ENCODE measurements around the gene JAKMIP1.

GRCh38 chr4:6239486-6239885 lies 39.1 kb upstream of the JAKMIP1 start:
- no peak for TF ChIP-seq ATF3 (IDR thresholded peaks at IDR 0.05)
- TF ChIP-seq CTCF (IDR thresholded peaks at IDR 0.05 in 2 of 3, conservative IDR thresholded peaks at IDR 0.05 in 1 of 3; ENCODE audit: borderline replicate concordance in 1 of 3, insufficient read depth in 1 of 3, low read depth in 2 of 3, low read length in 2 of 3), result no peak
- no peak for TF ChIP-seq MAX (IDR thresholded peaks at IDR 0.05)
- TF ChIP-seq EZH2 (IDR thresholded peaks at IDR 0.05), result no peak
